HG03558 (cell line): Measurements from ENCODE around the gene ATP8B3.

Experiments
- ATAC-seq: cut with Tn5 transposase; IDR thresholded peaks from one replicate; pipeline ENCODE4 v1.9.1; 2021; ENCODE audit warnings: moderate number of reproducible peaks; ENCODE audit not compliant: unreplicated experiment; ENCODE audit errors: extremely low read depth

Gene ATP8B3

GRCh38 chr19:1748115-1748872 is 63.8 kb downstream of the ATP8B3 start:
- ATAC-seq, result no peak

- ATAC-seq, result no peak
These were observed 64.6 kb downstream of the ATP8B3 start for GRCh38 chr19:1747285-1748114.

GRCh38 chr19:1746401-1747284 is 65.4 kb downstream of the ATP8B3 start:
- ATAC-seq, result no peak

GRCh38 chr19:1745589-1746031 is 66.5 kb downstream of the ATP8B3 start:
- ATAC-seq, result no peak

- ATAC-seq, result no peak
These were observed 67.1 kb downstream of the ATP8B3 start for GRCh38 chr19:1744822-1745563.

- ATAC-seq, result no peak
These were observed 67.9 kb downstream of the ATP8B3 start for GRCh38 chr19:1744133-1744665.

- no peak for ATAC-seq
These were observed 68.9 kb downstream of the ATP8B3 start for GRCh38 chr19:1742989-1743696.

- no peak for ATAC-seq
These were observed 72.0 kb downstream of the ATP8B3 start for GRCh38 chr19:1739960-1740629.

GRCh38 chr19:1736927-1737326 is 75.1 kb downstream of the ATP8B3 start:
- no peak for ATAC-seq

GRCh38 chr19:1736280-1736679 is 75.8 kb downstream of the ATP8B3 start:
- ATAC-seq, result no peak

GRCh38 chr19:1734321-1734966 is 77.6 kb downstream of the ATP8B3 start:
- ATAC-seq, result no peak
